ENCODE results near the gene DLG3. TPM values are rescaled to one million over a fixed set of nuclear protein-coding genes. Genes with fewer than 3 reads are reported as not detected.

DLG3 gene
- total and polyA plus RNA-seq, 2 of the 8 experiments (the other 6 are each of a cell fraction or from before 2014, with no cell fraction given) = 29.2 to 63.8 TPM

- TF ChIP-seq PHF8 (conservative IDR thresholded peaks at IDR 0.05; ENCODE audit: low read depth, low read length) = no peak
Measured at GRCh38 chrX:70505451-70505841, 60.8 kb downstream of the DLG3 start (continued).
